Measurements from ENCODE around the gene RCCD1.
A peak's percentile ranks its signal among the peaks of the same experiment; 100 is the strongest.

RCCD1 gene

GRCh38 chr15:90968434-90968833, 13.8 kb downstream of the RCCD1 start:
- no peak for DNase-seq

DNA sequence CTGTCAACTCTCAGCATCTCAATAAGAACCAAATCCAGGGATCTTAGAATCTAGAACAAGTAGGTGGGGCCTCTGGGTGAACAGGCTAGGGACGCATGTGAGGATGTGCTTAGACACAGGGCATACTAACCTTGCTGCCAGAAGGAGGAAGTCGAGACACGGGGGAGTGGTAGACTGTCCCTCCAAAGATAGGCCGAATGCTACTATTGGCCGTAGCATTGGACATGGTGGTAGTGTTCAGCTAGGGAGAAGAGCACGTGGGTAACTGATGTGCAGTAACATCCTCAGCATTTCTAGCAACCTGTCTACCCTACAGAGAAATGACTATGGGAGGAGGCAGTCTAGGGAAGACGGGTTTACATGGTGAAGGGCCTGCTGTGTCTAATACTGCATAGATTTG, 15.6 kb downstream of the RCCD1 start:
- DNase-seq = no peak

DNA sequence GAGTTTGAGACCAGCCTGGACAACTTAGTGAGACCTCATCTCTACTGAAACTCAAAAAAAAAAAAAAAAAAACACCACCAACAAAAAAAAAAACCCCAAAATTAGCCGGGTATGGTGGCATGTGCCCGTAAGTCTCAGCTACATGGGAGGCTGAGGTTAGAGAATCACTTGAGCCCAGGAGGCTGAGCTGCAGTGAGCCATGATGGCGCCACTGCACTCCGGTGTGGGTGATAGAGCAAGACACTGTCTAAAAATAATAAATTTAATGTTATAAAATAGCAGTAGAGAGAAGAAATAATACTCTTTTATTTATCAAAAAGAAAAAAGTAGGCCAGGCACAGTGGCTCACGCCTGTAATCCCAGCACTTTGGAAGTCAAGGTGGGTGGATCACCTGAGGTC, 17.4 kb downstream of the RCCD1 start:
- no peak for DNase-seq

- no peak for DNase-seq
These were observed 19.5 kb downstream of the RCCD1 start for GRCh38 chr15:90974216-90974615.

DNA sequence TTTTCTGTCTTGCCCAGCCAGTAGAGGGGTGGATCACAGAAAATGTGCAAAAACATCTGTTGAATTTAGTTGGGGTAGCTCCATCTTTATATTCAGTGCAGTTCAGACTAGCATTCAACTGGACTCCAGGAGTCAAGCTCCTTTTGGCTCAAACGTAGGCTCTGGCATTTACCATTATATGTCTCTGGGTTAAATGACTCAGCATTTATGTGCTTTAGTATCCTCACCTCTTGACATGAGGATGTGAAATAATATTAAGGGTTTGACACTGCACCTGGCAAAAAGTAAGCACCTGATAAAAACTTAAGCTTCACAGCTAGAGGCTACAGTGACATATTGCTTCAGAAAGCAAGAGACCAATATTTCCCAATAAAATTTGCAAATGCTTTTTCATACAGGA, 24.9 kb downstream of the RCCD1 start:
- no peak for DNase-seq

DNA sequence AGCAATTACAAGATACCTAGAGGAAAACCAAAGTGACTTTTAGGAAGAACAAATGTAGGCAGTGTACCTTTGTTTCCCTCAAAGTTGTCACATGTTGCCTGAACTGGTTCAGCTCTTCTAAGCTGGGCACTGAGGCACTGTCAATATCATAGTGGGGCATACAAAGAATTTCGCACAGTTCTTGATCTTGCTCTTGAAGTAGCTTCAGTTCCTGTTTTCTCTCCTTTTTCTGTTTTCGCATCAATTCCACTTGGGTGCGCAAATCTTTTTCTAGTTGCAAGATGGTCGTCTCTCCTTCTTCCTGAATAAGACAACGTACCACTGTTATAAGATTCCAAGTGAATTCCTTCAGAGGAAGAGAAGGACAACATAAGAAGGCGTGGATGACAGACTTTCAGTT, 27.0 kb downstream of the RCCD1 start:
- DNase-seq = no peak

GRCh38 chr15:90982135-90982534, 27.5 kb downstream of the RCCD1 start:
- peak; percentile 52 to 65 for DNase-seq

DNA sequence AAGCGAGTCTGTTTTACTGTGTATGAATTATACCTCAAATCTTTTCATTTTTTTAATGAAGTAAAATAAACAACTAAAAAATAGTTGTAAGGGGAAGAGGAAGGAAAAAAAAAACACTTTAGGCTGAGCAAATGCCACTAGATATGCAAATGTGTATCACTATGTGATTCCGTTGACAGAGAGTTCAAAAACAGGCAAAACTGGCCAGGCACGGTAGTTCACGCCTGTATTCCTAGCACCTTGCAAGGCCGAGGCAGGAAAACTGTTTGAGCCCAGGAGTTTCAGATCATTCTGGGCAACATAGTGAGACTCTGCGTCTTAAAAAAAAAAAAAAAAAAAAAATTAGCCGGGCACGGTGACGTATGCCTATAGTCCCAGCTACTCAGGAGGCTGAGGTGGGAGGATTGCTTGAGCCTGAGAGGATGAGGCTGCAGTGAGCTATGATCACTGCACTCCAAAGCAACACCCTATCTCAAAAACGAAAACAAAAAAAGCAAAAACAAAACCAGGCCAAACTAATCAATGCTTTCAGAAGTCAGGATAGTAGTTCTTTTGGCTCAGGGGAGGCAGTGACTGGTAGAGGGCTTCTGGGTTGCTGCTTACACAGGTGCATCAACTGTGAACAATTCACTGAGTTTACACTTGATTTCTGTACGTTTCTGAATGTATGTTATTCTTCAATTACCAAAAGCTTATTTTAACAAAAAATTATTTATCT, 32.3 kb downstream of the RCCD1 start:
- no peak for DNase-seq

GRCh38 chr15:90987561-90988141, 33.0 kb downstream of the RCCD1 start:
- no peak for DNase-seq

- no peak for DNase-seq
These were observed 33.6 kb downstream of the RCCD1 start for GRCh38 chr15:90988296-90988695.

DNA sequence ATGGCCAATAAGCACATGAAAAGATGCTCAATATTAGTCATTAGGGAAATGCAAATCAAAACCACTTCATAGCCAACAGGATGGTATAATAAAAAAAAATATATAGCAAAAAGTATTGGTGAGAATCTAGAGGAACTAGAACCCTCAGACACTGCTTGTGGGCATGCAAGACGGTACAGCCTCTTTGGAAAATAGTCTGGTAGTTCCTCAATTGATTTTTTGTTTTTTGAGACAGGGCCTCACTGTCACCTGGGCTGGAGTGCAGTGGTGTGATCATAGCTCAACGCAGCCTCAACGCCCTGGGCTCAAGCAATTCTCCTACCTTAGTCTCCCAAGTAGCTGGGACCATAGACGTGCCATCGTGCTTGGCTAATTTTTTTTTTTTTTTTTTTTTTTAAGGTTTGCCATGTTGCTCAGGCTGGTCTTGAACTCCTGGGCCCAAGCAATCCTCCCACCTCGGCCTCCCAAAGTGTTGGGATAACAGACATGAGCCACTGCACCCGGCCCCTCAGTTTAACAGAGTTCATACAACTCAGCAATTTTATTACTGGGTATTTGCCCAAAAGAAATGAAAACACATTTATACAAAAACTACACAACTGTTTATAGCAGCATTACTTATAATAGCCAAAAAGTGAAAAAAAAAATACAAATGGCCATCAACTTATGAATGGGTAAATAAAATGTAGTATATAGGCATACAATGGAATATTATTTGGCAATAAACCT, 34.5 kb downstream of the RCCD1 start:
- DNase-seq = no peak

- no peak for DNase-seq
These were observed 35.8 kb downstream of the RCCD1 start for GRCh38 chr15:90990446-90990845.

- DNase-seq = no peak
These were observed 37.1 kb downstream of the RCCD1 start for GRCh38 chr15:90991587-90992285.

DNA sequence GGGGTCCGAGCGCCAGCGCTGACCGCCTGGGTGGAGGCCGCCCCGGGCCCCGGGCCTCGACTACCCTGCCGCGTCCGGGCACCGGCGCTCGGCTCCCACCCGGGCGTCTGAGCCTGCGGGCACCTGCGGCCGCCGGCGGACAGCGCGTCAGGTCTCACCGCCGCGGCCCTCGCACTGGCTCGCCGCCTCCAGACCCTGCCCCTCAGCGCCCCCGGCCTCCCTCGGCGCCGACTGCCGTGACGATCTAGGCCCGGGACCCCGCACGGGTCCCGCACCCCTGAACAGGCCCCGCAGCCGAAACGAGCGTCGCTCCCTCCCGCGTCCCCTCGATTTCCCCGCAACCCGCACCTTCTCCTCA, 39.4 kb downstream of the RCCD1 start:
- no peak for DNase-seq

DNA sequence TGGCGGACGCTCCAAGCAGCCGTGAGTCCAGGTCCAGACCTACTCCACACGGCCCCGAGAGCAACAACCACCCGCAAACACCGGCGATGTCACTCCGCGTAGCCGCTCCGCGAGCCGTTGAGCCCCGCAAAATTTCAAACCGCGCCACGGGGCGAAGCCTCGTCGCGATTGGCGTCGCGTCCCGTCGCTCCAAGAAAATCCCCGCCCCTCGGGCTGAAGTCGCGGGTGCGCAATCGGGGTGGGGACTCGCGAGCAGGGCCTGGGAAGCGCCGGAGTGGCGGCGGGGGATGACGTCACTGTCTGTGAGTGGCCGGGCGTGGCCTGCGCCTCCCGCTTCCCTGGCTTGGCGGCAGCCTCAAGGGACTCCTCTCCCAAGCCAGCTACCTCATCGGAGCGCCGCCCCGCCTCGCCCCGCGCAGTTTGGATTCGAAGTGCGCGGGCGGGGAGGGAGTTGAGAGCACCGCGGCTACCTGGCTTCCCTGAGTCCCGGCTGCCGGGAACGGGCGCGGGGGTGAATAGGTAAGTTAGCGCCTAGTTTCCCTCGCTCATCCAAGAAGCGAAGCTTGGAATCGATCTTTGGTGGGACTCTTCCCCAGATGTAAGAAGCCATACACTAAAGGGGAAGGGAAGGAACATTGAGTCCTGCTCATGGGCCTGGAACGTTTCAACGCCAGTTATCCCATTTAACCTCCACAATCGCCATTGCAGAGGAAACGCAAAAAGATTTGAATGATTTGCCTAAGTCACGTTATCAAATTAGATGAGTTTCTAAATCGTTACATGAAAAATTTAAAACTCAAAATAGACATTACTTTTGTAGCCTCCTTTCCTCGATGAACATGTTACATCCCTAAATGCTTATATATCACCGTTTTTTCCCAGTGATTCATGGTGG, 40.0 kb downstream of the RCCD1 start, which contains the start of gene PRC1:
PRC1 (minus strand) TSS at position 119 of the 895 bp plus-strand sequence; CDS start at position 1, 118 bp downstream.
- peak; percentile 97 to 99 for DNase-seq

- no peak for DNase-seq
These were observed 44.1 kb downstream of the RCCD1 start for GRCh38 chr15:90998737-90999136.

DNA sequence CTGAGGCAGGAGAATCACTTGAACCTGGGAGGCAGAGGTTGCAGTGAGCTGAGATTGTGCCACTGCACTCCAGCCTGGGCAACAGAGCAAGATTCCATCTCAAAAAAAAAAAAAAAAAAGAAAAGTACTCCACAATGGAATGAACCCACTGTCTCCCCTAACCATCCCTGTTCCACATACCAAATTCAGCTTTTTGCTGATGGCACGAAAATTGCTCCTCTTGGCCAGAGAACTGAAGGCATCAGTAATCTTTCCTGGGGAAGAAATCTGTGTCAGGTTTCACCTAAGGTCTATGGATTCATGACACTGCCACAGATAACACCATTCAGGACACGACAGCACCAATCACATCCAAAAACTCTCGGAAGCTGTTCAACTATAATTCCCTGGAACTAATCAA, 46.5 kb downstream of the RCCD1 start:
- DNase-seq = no peak

- no peak for DNase-seq
These were observed 52.6 kb downstream of the RCCD1 start for GRCh38 chr15:91007266-91007665.

Data from inflammatory macrophage treated with lipopolysaccharide for 1 hour (primary cell).